Spleen (tissue), 7 donors: ENCODE data around the gene SIDT2.

Experiments
- POLR2A ChIP-seq, 3 donors: fragments of 450-650 bp; IDR thresholded peaks; one replicate each; pipeline ENCODE4 v1.5.1; 2017; ENCODE audit warnings: antibody characterized with exemption in 3 of 3, mild to moderate bottlenecking in 1 of 3
- POLR2AphosphoS5 ChIP-seq, 3 donors: sonication (generic); formaldehyde crosslinking; IDR thresholded peaks; one replicate each; pipeline ENCODE4 v1.5.1; 2017; ENCODE audit warnings: antibody characterized with exemption in 3 of 3
- TF ChIP-seq, protein P1 (sequence below), 11 experiments: fragments of 200-600 bp in 7 of 11; fragments of 450-650 bp in 4 of 11; sonication (generic) in 4 of 11; IDR thresholded peaks in 8 of 11; conservative IDR thresholded peaks in 3 of 11; 1 replicate in 7 of 11; 2 replicates in 4 of 11; pipeline versions ENCODE4 v1.4.0 to v1.8.0; 2016 to 2021; ENCODE audit warnings: antibody characterized with exemption in 11 of 11, inconsistent platforms in 4 of 11, mild to moderate bottlenecking in 1 of 11
- donor health status: DM: no; HTN: no; CAD: no; lungs with moderate emphysema.
- donor health status: DM: no; HTN: no; CAD: no.
- donor health status: DM: no; HTN: no; CAD: no.

DNA sequence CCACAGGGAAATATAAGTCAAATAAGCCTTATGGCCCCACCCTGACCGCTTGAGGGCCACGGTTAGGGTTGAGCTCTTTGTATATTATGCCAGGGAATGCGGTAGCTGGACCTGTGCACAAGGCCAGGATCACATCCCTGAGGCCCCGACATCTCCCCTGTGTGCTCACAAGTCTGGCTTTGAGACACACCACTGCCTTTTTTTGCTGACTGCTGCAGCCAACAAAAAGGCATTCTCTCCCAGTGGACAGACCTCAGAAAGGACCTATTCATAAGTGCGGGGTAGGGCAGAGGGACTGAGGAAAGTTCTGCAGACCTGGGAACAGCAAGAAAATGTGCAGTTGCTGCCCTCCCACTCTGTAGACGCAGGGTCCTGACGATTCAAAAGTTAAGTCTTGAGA is 3.4 kb upstream of the SIDT2 start:
- TF ChIP-seq POLR2AphosphoS5 (IDR thresholded peaks at IDR 0.05) (no peak), POLR2A (IDR thresholded peaks at IDR 0.05) (no peak)
- TF ChIP-seq, protein P1, sequence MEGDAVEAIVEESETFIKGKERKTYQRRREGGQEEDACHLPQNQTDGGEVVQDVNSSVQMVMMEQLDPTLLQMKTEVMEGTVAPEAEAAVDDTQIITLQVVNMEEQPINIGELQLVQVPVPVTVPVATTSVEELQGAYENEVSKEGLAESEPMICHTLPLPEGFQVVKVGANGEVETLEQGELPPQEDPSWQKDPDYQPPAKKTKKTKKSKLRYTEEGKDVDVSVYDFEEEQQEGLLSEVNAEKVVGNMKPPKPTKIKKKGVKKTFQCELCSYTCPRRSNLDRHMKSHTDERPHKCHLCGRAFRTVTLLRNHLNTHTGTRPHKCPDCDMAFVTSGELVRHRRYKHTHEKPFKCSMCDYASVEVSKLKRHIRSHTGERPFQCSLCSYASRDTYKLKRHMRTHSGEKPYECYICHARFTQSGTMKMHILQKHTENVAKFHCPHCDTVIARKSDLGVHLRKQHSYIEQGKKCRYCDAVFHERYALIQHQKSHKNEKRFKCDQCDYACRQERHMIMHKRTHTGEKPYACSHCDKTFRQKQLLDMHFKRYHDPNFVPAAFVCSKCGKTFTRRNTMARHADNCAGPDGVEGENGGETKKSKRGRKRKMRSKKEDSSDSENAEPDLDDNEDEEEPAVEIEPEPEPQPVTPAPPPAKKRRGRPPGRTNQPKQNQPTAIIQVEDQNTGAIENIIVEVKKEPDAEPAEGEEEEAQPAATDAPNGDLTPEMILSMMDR (IDR thresholded peaks at IDR 0.05 in 8 of 11, conservative IDR thresholded peaks at IDR 0.05 in 3 of 11), result no peak
